GM12801 (cell line): ENCODE measurements around the gene ORMDL3.

Experiments
- CTCF ChIP-seq: IDR thresholded peaks from one replicate; pipeline ENCODE4 v1.5.1; 2011; ENCODE audit warnings: control low read depth; ENCODE audit not compliant: insufficient read length; ENCODE audit errors: extremely low read depth

ORMDL3 gene

GRCh38 chr17:39921323-39921722 lies 6.1 kb downstream of the ORMDL3 start:
- TF ChIP-seq CTCF = no peak

GRCh38 chr17:39920218-39921210 lies 6.9 kb downstream of the ORMDL3 start:
- no peak for TF ChIP-seq CTCF

- TF ChIP-seq CTCF = no peak
These were observed 8.2 kb downstream of the ORMDL3 start for GRCh38 chr17:39919087-39919683.

GRCh38 chr17:39916918-39917317 lies 10.5 kb downstream of the ORMDL3 start:
- no peak for TF ChIP-seq CTCF

- TF ChIP-seq CTCF = no peak
These were observed 11.8 kb downstream of the ORMDL3 start for GRCh38 chr17:39915559-39915958.

- TF ChIP-seq CTCF = no peak
These were observed 13.4 kb downstream of the ORMDL3 start for GRCh38 chr17:39913989-39914388.

GRCh38 chr17:39908789-39909352 lies 18.5 kb downstream of the ORMDL3 start:
- no peak for TF ChIP-seq CTCF
